OCI-LY3 (cell line): Measurements from ENCODE around the gene POMGNT2.

Experiments used
- CTCF ChIP-seq: fragments of 200-600, 300-600 bp; sonication (generic); IDR thresholded peaks from 2 replicates; pipeline ENCODE4 v1.5.1; 2014; ENCODE audit warnings: antibody characterized with exemption, low read length, low read depth
- EZH2phosphoT487 ChIP-seq: fragments of 200-600 bp; shearing (Covaris generic); IDR thresholded peaks from 2 replicates; pipeline ENCODE4 v1.6.1; 2018; ENCODE audit warnings: antibody characterized with exemption, mixed run types, low read depth

- TF ChIP-seq CTCF (no peak), EZH2phosphoT487 (no peak)
Observed at GRCh38 chr3:43094851-43095250, 11.0 kb downstream of the POMGNT2 start.
